GDM1 (cell line): ENCODE data around the gene TBC1D2.

ENCODE experiments used
- DNase-seq: peaks from one replicate; lab custom pipeline; 2025; lab: John Stamatoyannopoulos, UW

TBC1D2 gene

GRCh38 chr9:98171176-98171925 lies 84.1 kb downstream of the TBC1D2 start:
- DNase-seq: no peak

GRCh38 chr9:98168941-98169488 lies 86.4 kb downstream of the TBC1D2 start:
- no peak for DNase-seq

GRCh38 chr9:98168153-98168780 lies 87.2 kb downstream of the TBC1D2 start:
- no peak for DNase-seq

GRCh38 chr9:98164912-98165311 lies 90.5 kb downstream of the TBC1D2 start:
- DNase-seq: no peak

GRCh38 chr9:98162613-98163012 lies 92.8 kb downstream of the TBC1D2 start:
- no peak for DNase-seq

- DNase-seq: no peak
Measured at GRCh38 chr9:98161851-98162250, 93.6 kb downstream of the TBC1D2 start.

GRCh38 chr9:98159790-98160189 lies 95.7 kb downstream of the TBC1D2 start:
- no peak for DNase-seq

- DNase-seq: no peak
Measured at GRCh38 chr9:98159301-98159700, 96.1 kb downstream of the TBC1D2 start.

- DNase-seq: no peak
Measured at GRCh38 chr9:98158071-98158831, 97.2 kb downstream of the TBC1D2 start.

GRCh38 chr9:98157372-98157771 lies 98.1 kb downstream of the TBC1D2 start:
- DNase-seq: no peak

- no peak for DNase-seq
Measured at GRCh38 chr9:98154678-98155077, 100.8 kb downstream of the TBC1D2 start.

- no peak for DNase-seq
Measured at GRCh38 chr9:98152526-98152925, 102.9 kb downstream of the TBC1D2 start.

- DNase-seq: no peak
Measured at GRCh38 chr9:98150721-98151120, 104.7 kb downstream of the TBC1D2 start.

- DNase-seq: no peak
Measured at GRCh38 chr9:98150164-98150563, 105.3 kb downstream of the TBC1D2 start.

GRCh38 chr9:98149422-98149821 lies 106.0 kb downstream of the TBC1D2 start:
- no peak for DNase-seq
